Trophoblast cell (in vitro differentiated cells and primary cell): Measurements from ENCODE around the gene ASAP2.

Experiments
- DNase-seq, 2 donors: peaks; one replicate each; pipeline ENCODE4 v3.0.0-alpha.2; 2016
- H2AFZ ChIP-seq: 2 replicates; pipeline ENCODE4 v1.6.1; 2013; ENCODE audit warnings: low read length, moderate library complexity, mild to moderate bottlenecking; ENCODE audit not compliant: insufficient read depth, poor library complexity
- H2AK5ac ChIP-seq: 2 replicates; pipeline ENCODE4 v1.6.1; 2013; ENCODE audit warnings: mild to moderate bottlenecking, low read length
- H2BK120ac ChIP-seq: 2 replicates; pipeline ENCODE4 v1.6.1; 2013; ENCODE audit warnings: low read length, mild to moderate bottlenecking, moderate library complexity; ENCODE audit not compliant: insufficient read depth, poor library complexity
- H2BK12ac ChIP-seq: 2 replicates; pipeline ENCODE4 v1.6.1; 2013; ENCODE audit warnings: mild to moderate bottlenecking, low read length, moderate library complexity
- H2BK5ac ChIP-seq: 2 replicates; pipeline ENCODE4 v1.6.1; 2013; ENCODE audit warnings: low read length, low read depth, moderate library complexity, mild to moderate bottlenecking; ENCODE audit not compliant: poor library complexity
- H3K14ac ChIP-seq: 2 replicates; pipeline ENCODE4 v1.6.1; 2013; ENCODE audit warnings: mild to moderate bottlenecking, low read length
- H3K18ac ChIP-seq: 2 replicates; pipeline ENCODE4 v1.6.1; 2013; ENCODE audit warnings: mild to moderate bottlenecking, low read length
- H3K23ac ChIP-seq: 2 replicates; pipeline ENCODE4 v1.6.1; 2013; ENCODE audit warnings: low read length
- H3K27ac ChIP-seq: 2 replicates; pipeline ENCODE4 v1.5.1; 2013; ENCODE audit warnings: low read depth, mild to moderate bottlenecking, inconsistent platforms, low read length, moderate library complexity
- H3K27me3 ChIP-seq: 2 replicates; pipeline ENCODE4 v1.6.1; 2013; ENCODE audit warnings: inconsistent platforms, mild to moderate bottlenecking, low read length, moderate library complexity; ENCODE audit not compliant: insufficient read depth
- H3K36me3 ChIP-seq, 2 experiments: 1 replicate in 1 of 2; 2 replicates in 1 of 2; pipeline ENCODE4 v1.6.1; 2013; ENCODE audit warnings: low read length in 2 of 2, mild to moderate bottlenecking in 2 of 2, moderate library complexity in 1 of 2; ENCODE audit not compliant: insufficient read depth in 2 of 2, control insufficient read depth in 1 of 2
- H3K4ac ChIP-seq: 2 replicates; pipeline ENCODE4 v1.6.1; 2013; ENCODE audit warnings: low read depth, mild to moderate bottlenecking, low read length, moderate library complexity
- H3K4me1 ChIP-seq, 2 experiments: 1 replicate in 1 of 2; 2 replicates in 1 of 2; pipeline ENCODE4 v1.6.1; 2013; ENCODE audit warnings: low read length in 2 of 2, mild to moderate bottlenecking in 2 of 2, moderate library complexity in 1 of 2; ENCODE audit not compliant: insufficient read depth in 2 of 2, control insufficient read depth in 1 of 2
- H3K4me2 ChIP-seq: 2 replicates; pipeline ENCODE4 v1.6.1; 2013; ENCODE audit warnings: inconsistent platforms, mild to moderate bottlenecking, low read length, moderate library complexity
- H3K4me3 ChIP-seq: 2 replicates; pipeline ENCODE4 v1.5.1; 2013; ENCODE audit warnings: mild to moderate bottlenecking, low read depth, low read length, inconsistent platforms
- H3K79me1 ChIP-seq: one replicate; pipeline ENCODE4 v1.6.1; 2013; ENCODE audit warnings: low read length
- H3K79me2 ChIP-seq: 2 replicates; pipeline ENCODE4 v1.6.1; 2013; ENCODE audit warnings: low read length, mild to moderate bottlenecking; ENCODE audit not compliant: control insufficient read depth, insufficient read depth, poor library complexity
- H3K9ac ChIP-seq: 2 replicates; pipeline ENCODE4 v1.6.1; 2013; ENCODE audit warnings: mild to moderate bottlenecking, low read length
- H3K9me3 ChIP-seq: 2 replicates; pipeline ENCODE4 v1.6.1; 2013; ENCODE audit warnings: low read depth, mild to moderate bottlenecking, control low read depth, inconsistent platforms, low read length; ENCODE audit not compliant: insufficient read depth
- H4K12ac ChIP-seq: 2 replicates; pipeline ENCODE4 v1.6.1; 2013; ENCODE audit warnings: low read depth, mild to moderate bottlenecking, low read length, moderate library complexity
- H4K8ac ChIP-seq: 2 replicates; pipeline ENCODE4 v1.6.1; 2013; ENCODE audit warnings: low read depth, mild to moderate bottlenecking, low read length, moderate library complexity
- H4K91ac ChIP-seq: one replicate; pipeline ENCODE4 v1.6.1; 2013; ENCODE audit warnings: low read depth, mild to moderate bottlenecking, low read length, moderate library complexity
- WGBS: extraction: QIAGEN DNeasy Blood & Tissue Kit; methylation state at CpG from one replicate; pipeline ENCODE4 v1.1.7; 2013; ENCODE audit warnings: missing lambda C conversion rate; ENCODE audit not compliant: insufficient read length, insufficient coverage; ENCODE audit errors: extremely low coverage; 5-methylcytosine and 5-hydroxymethylcytosine counted together

The ASAP2 gene

DNA sequence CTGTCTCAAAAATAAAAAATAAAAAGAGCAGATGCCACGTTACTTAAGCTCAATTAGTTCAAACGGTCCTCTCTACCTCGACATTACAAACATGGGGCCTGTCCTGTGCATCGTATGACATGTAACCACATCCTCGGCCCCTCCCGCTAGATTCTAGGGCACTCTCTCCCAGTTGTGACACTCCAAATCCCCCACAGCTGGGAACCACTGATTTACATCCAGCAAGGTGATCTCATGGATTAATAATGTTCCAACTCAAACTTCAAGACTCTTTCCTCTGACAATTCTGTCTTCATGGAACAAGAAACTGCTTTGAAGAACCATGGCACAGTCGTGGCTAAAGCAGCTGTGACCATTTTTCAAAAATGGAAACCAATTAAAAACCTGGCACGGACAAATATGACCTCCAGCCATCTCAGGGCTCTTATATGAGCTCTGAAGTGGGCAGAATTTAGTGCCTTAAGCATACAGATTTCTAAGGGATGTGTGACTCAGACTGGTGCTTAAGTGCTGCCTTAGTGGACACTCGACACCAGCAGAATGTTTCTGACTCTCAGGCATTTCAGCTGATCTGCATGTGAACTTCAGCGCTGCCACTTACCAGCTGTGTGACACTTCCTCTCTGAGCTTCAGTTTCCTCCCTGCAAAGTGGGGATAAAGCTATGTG lies 31.7 kb upstream of the ASAP2 start:
- Histone ChIP-seq H3K9me3 (no peaks in the 10 kb centered on the region), H3K4ac (no peak overlapping the region), H3K36me3 (peaks cover 0 to 2% of the 10 kb centered on the region in 2 experiments), H3K79me1 (peaks cover 31% of the 10 kb centered on the region), H2BK120ac (peak overlapping the region; percentile 72), H3K4me3 (no peak overlapping the region), H3K23ac (no peak overlapping the region), H3K18ac (peak overlapping the region; percentile 61), H2AFZ (no peak overlapping the region), H2AK5ac (no peak overlapping the region), H2BK5ac (peak overlapping the region; percentile 46), H3K14ac (peak overlapping the region; percentile 53), H2BK12ac (peak overlapping the region; percentile 95), H3K27me3 (no peaks in the 10 kb centered on the region), H3K79me2 (peaks cover 2% of the 10 kb centered on the region), H3K4me1 (peaks cover 21 to 31% of the 10 kb centered on the region in 2 experiments), H4K91ac (no peak overlapping the region), H3K27ac (peak overlapping the region; percentile 46), H4K12ac (no peak overlapping the region), H3K4me2 (peak overlapping the region; percentile 5), H4K8ac (no peak overlapping the region), H3K9ac (no peak overlapping the region)
- peak; percentile 58 to 71 for DNase-seq
- no CpG with 5 or more reads among the region's 10 CpGs for WGBS

DNA sequence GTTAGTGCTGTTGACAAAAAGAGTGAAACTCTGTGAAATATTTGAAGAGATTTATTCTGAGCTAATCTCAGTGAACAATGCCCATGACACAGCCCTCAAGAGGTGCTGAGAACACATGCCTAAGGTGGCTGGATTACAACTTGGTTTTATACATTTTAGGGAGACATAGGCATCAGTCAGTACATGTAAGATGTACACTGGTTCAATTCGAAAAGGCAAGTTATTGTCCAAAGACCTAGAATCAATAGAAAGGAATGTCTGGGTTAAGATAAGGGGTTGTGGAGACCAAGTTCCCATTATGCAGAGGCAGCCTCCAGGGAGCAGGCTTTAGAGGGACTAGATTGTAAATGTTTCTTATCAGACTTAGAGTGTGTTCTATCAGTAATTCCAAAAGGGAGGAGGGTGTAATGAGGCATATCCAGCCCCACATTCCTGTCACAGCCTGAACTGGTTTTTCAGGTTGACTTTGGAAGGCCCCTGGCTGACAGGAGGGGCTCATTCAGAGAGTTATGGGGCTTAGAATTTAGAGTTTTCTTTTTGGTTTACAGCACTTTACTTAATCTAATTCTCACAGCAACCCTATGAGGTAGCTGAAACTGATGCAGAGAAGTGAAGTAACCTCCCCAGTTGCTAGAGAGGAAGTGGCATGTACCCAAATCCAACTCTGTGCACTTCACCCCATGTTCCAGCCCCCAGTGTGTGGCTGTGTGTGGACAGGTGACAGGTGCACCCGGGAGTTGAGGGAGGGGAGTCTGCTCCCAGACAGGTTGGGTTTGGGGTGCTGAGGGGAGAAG lies 28.3 kb upstream of the ASAP2 start:
- WGBS: no CpG with 5 or more reads among the region's 2 CpGs
- Histone ChIP-seq H2AFZ (peak overlapping the region; percentile 7), H3K27me3 (no peaks in the 10 kb centered on the region), H2AK5ac (peak overlapping the region; percentile 62), H3K4ac (peak overlapping the region; percentile 5), H3K18ac (peak overlapping the region; percentile 70), H3K23ac (peak overlapping the region; percentile 11), H3K79me1 (peaks cover 27% of the 10 kb centered on the region), H3K4me1 (peaks cover 17 to 26% of the 10 kb centered on the region in 2 experiments), H3K4me2 (peak overlapping the region; percentile 65), H3K9me3 (peaks cover 2% of the 10 kb centered on the region), H3K14ac (peak overlapping the region; percentile 83), H3K9ac (no peak overlapping the region), H3K79me2 (no peaks in the 10 kb centered on the region), H4K8ac (peak overlapping the region; percentile 8), H3K36me3 (peaks cover 0 to 2% of the 10 kb centered on the region in 2 experiments), H4K91ac (peak overlapping the region; percentile 94), H4K12ac (no peak overlapping the region), H2BK12ac (peak overlapping the region; percentile 94), H2BK5ac (peak overlapping the region; percentile 78), H3K4me3 (no peak overlapping the region), H3K27ac (peak overlapping the region; percentile 74), H2BK120ac (peak overlapping the region; percentile 87)
- peak; percentile 64 to 85 for DNase-seq

DNA sequence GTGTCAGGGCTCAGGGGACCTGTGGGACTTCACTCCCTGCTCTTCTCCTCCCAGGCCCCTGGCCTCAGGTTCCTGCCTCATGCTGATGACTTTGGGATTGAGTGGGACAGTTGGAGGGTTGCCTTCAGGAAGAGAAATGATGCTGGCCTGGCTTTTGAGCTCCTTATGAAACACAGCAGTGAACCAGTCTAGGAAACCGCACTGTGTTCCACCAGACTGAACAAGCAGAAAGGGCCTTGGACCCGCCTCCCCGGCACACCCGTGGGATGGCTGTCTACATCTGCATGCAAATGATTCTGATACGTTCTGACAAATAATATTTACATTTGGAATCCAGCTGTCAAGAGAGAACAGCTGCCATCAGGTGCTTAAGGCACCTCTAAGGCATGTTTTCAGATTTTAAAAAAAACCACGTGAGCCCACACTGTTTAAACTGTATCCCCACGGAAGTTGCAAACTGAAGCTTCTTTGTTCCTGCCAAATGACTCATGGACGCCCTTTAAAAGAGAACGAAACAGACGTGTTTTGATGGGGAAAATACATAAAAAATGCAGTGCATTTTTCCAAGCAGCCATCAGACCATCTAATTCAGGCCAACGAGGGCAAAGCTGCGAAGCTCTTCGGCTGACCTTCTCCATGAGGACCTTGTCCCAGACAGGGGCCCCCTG lies 27.6 kb upstream of the ASAP2 start:
- Histone ChIP-seq H2AK5ac (peak overlapping the region; percentile 62), H3K4me3 (no peak overlapping the region), H3K4me1 (peaks cover 17 to 26% of the 10 kb centered on the region in 2 experiments), H3K79me1 (peaks cover 25% of the 10 kb centered on the region), H2BK120ac (peak overlapping the region; percentile 87), H3K79me2 (no peaks in the 10 kb centered on the region), H3K27ac (peak overlapping the region; percentile 59), H3K23ac (peak overlapping the region; percentile 11), H3K27me3 (no peaks in the 10 kb centered on the region), H4K12ac (no peak overlapping the region), H2BK12ac (peak overlapping the region; percentile 94), H2BK5ac (peak overlapping the region; percentile 78), H3K9ac (no peak overlapping the region), H3K9me3 (peaks cover 2% of the 10 kb centered on the region), H2AFZ (peak overlapping the region; percentile 7), H4K8ac (peak overlapping the region; percentile 8), H4K91ac (peak overlapping the region; percentile 94), H3K4ac (peak overlapping the region; percentile 5), H3K18ac (peak overlapping the region; percentile 70), H3K4me2 (peak overlapping the region; percentile 65), H3K14ac (peak overlapping the region; percentile 83), H3K36me3 (peaks cover 0 to under 1% of the 10 kb centered on the region in 2 experiments)
- peak in 1 of 2 donors; percentile 24 for DNase-seq
- WGBS: no CpG with 5 or more reads among the region's 13 CpGs

DNA sequence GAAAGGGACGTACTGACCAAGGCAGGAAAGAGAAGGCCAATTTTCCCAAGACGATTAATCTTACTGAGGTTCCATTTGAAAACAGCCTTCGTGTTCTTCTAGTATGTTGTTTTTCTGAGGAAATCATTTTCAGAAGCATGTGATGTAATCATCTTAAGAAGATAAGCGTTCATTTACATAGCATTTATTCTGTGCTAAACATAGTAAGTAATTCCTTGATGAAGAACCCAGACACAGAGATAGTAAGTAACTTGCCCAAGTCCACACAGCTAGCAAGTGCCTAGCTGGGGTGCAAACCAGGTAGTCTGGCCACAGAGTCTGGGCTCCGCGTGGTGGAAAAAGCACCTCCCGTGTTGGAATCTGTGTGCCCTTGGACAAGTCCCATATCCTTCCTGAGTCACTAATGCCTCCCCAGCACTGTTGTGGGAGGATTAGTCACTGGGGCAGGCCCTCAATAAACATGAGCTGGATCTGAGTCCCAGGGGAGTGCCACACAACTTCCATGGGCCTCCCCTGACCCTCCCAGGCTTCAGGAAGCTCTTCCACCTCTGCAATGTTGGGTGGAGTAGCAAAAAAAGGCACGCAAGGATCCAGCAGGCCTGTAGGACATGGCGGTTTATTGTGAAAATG lies 26.9 kb upstream of the ASAP2 start:
- Histone ChIP-seq H2BK120ac (peak overlapping the region; percentile 30), H3K14ac (peak overlapping the region; percentile 55), H4K12ac (no peak overlapping the region), H3K36me3 (no peaks in the 10 kb centered on the region), H4K91ac (peak overlapping the region; percentile 67), H3K27ac (peak overlapping the region; percentile 23), H3K9ac (no peak overlapping the region), H3K79me1 (peaks cover 20% of the 10 kb centered on the region), H2AK5ac (peak overlapping the region; percentile 64), H3K4me1 (peaks cover 14 to 24% of the 10 kb centered on the region in 2 experiments), H3K4me2 (no peak overlapping the region), H3K23ac (no peak overlapping the region), H3K4ac (no peak overlapping the region), H2BK5ac (peak overlapping the region; percentile 21), H3K79me2 (no peaks in the 10 kb centered on the region), H3K27me3 (no peaks in the 10 kb centered on the region), H3K4me3 (no peak overlapping the region), H3K18ac (peak overlapping the region; percentile 56), H2AFZ (no peak overlapping the region), H4K8ac (peak overlapping the region; percentile 49), H3K9me3 (peaks cover 2% of the 10 kb centered on the region), H2BK12ac (peak overlapping the region; percentile 67)
- peak in 1 of 2 donors; percentile 30 for DNase-seq
- no CpG with 5 or more reads among the region's 9 CpGs for WGBS
